ENCODE measurements around the gene GPHN.
"Not testable (repeated sequence)": the region's sequence is repeated elsewhere in the genome, so short reads cannot be mapped to it uniquely, and the experiment has no call there.

Gene GPHN

DNA sequence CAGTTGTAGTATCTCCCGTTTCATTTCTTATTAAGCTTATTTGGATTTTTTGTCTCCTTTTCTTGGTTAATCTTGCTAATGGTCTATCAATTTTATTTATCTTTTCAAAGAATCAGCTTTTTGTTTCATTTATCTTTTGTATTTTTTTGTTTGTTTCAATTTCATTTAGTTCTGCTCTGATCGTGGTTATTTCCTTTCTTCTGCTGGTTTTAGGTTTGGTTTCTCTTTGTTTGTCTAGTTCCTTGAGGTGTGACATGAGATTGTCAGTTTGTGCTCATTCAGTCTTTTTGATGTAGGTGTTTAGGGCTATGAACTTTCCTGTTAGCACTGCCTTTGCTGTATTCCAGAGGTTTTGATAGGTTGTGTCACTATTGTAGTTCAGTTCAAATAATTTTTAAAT lies 207.4 kb downstream of the GPHN start:
- H3K27ac ChIP-seq (ENCODE audit: insufficient read depth in 1 of 2, low read depth in 1 of 2, low read length in 2 of 2, poor library complexity in 1 of 2, severe bottlenecking in 2 of 2); H3K36me3 ChIP-seq (ENCODE audit: control insufficient read depth in 4 of 4, insufficient read depth in 4 of 4, low read length in 3 of 4); POLR2A ChIA-PET; H3K9me3 ChIP-seq (ENCODE audit: control extremely low read depth in 1 of 5, control insufficient read depth in 4 of 5, insufficient read depth in 2 of 5, low read depth in 1 of 5, low read length in 4 of 5); H3K27me3 ChIP-seq (replicated peaks in 2 of 5; ENCODE audit: control insufficient read depth in 4 of 5, insufficient read depth in 5 of 5, low read length in 4 of 5); CTCF ChIA-PET; H3K4me3 ChIP-seq (ENCODE audit: control insufficient read depth in 1 of 7, extremely low read depth in 1 of 7, insufficient read depth in 4 of 7, low read depth in 2 of 7, low read length in 6 of 7): not testable (repeated sequence)
- peak in 2 of 3 donors; percentile 20 to 44 for DNase-seq
- WGBS (ENCODE audit: insufficient coverage): no CpG with 5 or more reads among the region's 2 CpGs
- H3K4me1 ChIP-seq (ENCODE audit: control extremely low read depth in 1 of 4, control insufficient read depth in 4 of 4, insufficient read depth in 4 of 4, low read length in 3 of 4): peaks cover 0 to 34% (median 2%) of the 10 kb centered on the region in 4 experiments

DNA sequence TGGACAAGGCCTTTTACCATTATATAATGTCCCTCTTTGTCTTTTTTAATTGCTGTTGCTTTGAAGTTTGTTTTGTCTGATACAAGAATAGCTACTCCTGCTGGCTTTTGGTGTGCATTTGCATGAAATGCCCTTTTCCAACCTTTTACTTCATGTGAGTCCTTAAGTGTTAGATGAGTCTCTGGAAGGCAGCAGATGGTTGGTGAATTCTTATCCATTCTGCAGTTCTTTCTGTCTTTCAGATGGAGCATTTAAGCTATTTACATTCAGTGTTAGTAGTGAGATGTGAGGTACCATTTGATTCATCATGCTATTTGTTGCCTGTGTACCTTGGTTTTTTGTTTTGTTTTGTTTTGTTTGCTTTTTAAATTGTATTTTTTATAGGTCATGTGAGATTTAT lies 208.3 kb downstream of the GPHN start:
- Histone ChIP-seq H3K9me3 (ENCODE audit: control extremely low read depth in 1 of 5, control insufficient read depth in 4 of 5, insufficient read depth in 2 of 5, low read depth in 1 of 5, low read length in 4 of 5) (peaks cover 0 to 4% (median 2%) of the 10 kb centered on the region in 5 experiments), H3K27ac (ENCODE audit: insufficient read depth in 1 of 2, low read depth in 1 of 2, low read length in 2 of 2, poor library complexity in 1 of 2, severe bottlenecking in 2 of 2) (no peak overlapping the region), H3K4me1 (ENCODE audit: control extremely low read depth in 1 of 4, control insufficient read depth in 4 of 4, insufficient read depth in 4 of 4, low read length in 3 of 4) (peaks cover 0 to 34% (median 2%) of the 10 kb centered on the region in 4 experiments), H3K36me3 (ENCODE audit: control insufficient read depth in 4 of 4, insufficient read depth in 4 of 4, low read length in 3 of 4) (no peaks in the 10 kb centered on the region), H3K27me3 (replicated peaks in 2 of 5; ENCODE audit: control insufficient read depth in 4 of 5, insufficient read depth in 5 of 5, low read length in 4 of 5) (no peaks in the 10 kb centered on the region), H3K4me3 (ENCODE audit: control insufficient read depth in 1 of 7, extremely low read depth in 1 of 7, insufficient read depth in 4 of 7, low read depth in 2 of 7, low read length in 6 of 7) (no peak overlapping the region)
- CTCF ChIA-PET: interaction anchor here (1.5 kb wide), 1 partner anchor 18 kb away, joined by 3 read pairs; no protein-coding TSS in a partner anchor
- no peak for DNase-seq
- POLR2A ChIA-PET: no interaction called here

DNA sequence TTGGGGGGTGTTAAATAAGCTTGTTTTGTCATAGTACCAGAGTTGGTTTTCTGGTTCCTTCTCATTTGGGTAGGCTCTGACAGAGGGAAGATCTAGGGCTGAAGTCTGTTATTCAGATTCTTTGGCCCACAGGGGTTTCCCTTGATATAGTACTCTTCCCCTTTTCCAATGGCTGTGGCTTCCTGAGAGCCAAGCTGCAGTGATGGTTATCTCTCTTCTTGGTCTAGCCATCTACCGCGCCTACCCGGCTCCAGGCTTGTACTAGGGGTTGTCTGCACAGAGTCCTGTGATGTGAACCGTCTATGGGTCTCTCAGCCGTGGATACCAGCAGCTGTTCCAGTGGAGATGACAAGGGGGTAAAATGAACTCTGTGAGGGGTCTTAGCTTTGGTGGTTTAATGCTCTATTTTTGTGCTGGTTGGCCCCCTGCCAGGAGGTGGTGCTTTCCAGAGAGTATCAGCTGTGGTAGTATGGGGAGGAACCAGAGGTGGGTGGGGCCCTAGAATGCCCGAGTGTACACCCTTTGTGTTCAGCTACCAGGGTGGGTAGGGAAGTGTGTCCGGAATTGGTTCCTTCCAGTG lies 209.7 kb downstream of the GPHN start:
- H3K9me3 ChIP-seq (ENCODE audit: control extremely low read depth in 1 of 5, control insufficient read depth in 4 of 5, insufficient read depth in 2 of 5, low read depth in 1 of 5, low read length in 4 of 5): peaks cover 0 to 4% (median 1%) of the 10 kb centered on the region in 5 experiments
- CTCF ChIA-PET: interaction anchor here (1.4 kb wide), 1 partner anchor 31 kb away, joined by 4 read pairs; no protein-coding TSS in a partner anchor
- no peaks in the 10 kb centered on the region for H3K27me3 ChIP-seq (replicated peaks in 2 of 5; ENCODE audit: control insufficient read depth in 4 of 5, insufficient read depth in 5 of 5, low read length in 4 of 5)
- DNase-seq: peak; percentile 76 to 97 (median 94)
- peaks cover 0 to 34% (median 2%) of the 10 kb centered on the region in 4 experiments for H3K4me1 ChIP-seq (ENCODE audit: control extremely low read depth in 1 of 4, control insufficient read depth in 4 of 4, insufficient read depth in 4 of 4, low read length in 3 of 4)
- H3K4me3 ChIP-seq (ENCODE audit: control insufficient read depth in 1 of 7, extremely low read depth in 1 of 7, insufficient read depth in 4 of 7, low read depth in 2 of 7, low read length in 6 of 7): no peak overlapping the region
- POLR2A ChIA-PET: no interaction called here
- H3K36me3 ChIP-seq (ENCODE audit: control insufficient read depth in 4 of 4, insufficient read depth in 4 of 4, low read length in 3 of 4): no peaks in the 10 kb centered on the region
- H3K27ac ChIP-seq (ENCODE audit: insufficient read depth in 1 of 2, low read depth in 1 of 2, low read length in 2 of 2, poor library complexity in 1 of 2, severe bottlenecking in 2 of 2): no peak overlapping the region
- WGBS (ENCODE audit: insufficient coverage): 7% methylated on average over 3 of the region's 7 CpGs

DNA sequence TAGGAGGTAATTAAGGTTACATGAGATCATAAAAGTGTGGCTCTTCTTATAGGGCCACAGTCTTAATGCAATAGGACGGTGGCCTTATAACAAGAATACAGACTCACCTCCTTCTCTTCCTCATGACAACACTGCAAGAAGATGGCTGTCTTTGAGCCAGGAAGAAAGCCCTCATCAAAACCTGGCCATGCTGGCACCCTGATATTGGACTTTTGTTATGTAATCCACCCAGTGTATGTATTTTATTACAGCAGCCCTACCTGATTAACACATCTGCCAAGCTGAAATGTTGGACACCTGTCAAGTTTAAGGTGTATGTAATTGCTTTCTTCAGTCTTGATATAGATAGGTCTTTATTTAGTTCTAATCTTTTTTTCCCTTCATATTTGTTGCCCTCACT lies 217.0 kb downstream of the GPHN start:
- H3K27me3 ChIP-seq (replicated peaks in 2 of 5; ENCODE audit: control insufficient read depth in 4 of 5, insufficient read depth in 5 of 5, low read length in 4 of 5): no peaks in the 10 kb centered on the region
- ChIA-PET CTCF (no interaction called here), POLR2A (no interaction called here)
- no peak overlapping the region for H3K4me3 ChIP-seq (ENCODE audit: control insufficient read depth in 1 of 7, extremely low read depth in 1 of 7, insufficient read depth in 4 of 7, low read depth in 2 of 7, low read length in 6 of 7)
- peaks cover 0 to 21% (median 5%) of the 10 kb centered on the region in 5 experiments for H3K9me3 ChIP-seq (ENCODE audit: control extremely low read depth in 1 of 5, control insufficient read depth in 4 of 5, insufficient read depth in 2 of 5, low read depth in 1 of 5, low read length in 4 of 5)
- no peak for DNase-seq
- 100% methylated on average over 1 of the region's 1 CpG for WGBS (ENCODE audit: insufficient coverage)
- no peak overlapping the region for H3K27ac ChIP-seq (ENCODE audit: insufficient read depth in 1 of 2, low read depth in 1 of 2, low read length in 2 of 2, poor library complexity in 1 of 2, severe bottlenecking in 2 of 2)
- H3K4me1 ChIP-seq (ENCODE audit: control extremely low read depth in 1 of 4, control insufficient read depth in 4 of 4, insufficient read depth in 4 of 4, low read length in 3 of 4): no peaks in the 10 kb centered on the region
- peaks cover 0 to 2% (median 0%) of the 10 kb centered on the region in 4 experiments for H3K36me3 ChIP-seq (ENCODE audit: control insufficient read depth in 4 of 4, insufficient read depth in 4 of 4, low read length in 3 of 4)

GRCh38 chr14:66731298-66731697 lies 223.4 kb downstream of the GPHN start:
- CTCF ChIA-PET; H3K4me1 ChIP-seq (ENCODE audit: control extremely low read depth in 1 of 4, control insufficient read depth in 4 of 4, insufficient read depth in 4 of 4, low read length in 3 of 4); POLR2A ChIA-PET; H3K27me3 ChIP-seq (replicated peaks in 2 of 5; ENCODE audit: control insufficient read depth in 4 of 5, insufficient read depth in 5 of 5, low read length in 4 of 5); H3K4me3 ChIP-seq (ENCODE audit: control insufficient read depth in 1 of 7, extremely low read depth in 1 of 7, insufficient read depth in 4 of 7, low read depth in 2 of 7, low read length in 6 of 7); H3K27ac ChIP-seq (ENCODE audit: insufficient read depth in 1 of 2, low read depth in 1 of 2, low read length in 2 of 2, poor library complexity in 1 of 2, severe bottlenecking in 2 of 2); DNase-seq; H3K36me3 ChIP-seq (ENCODE audit: control insufficient read depth in 4 of 4, insufficient read depth in 4 of 4, low read length in 3 of 4): not testable (repeated sequence)
- H3K9me3 ChIP-seq (ENCODE audit: control extremely low read depth in 1 of 5, control insufficient read depth in 4 of 5, insufficient read depth in 2 of 5, low read depth in 1 of 5, low read length in 4 of 5): peaks cover 0 to 31% (median 11%) of the 10 kb centered on the region in 5 experiments
- WGBS (ENCODE audit: insufficient coverage): 100% methylated on average over 1 of the region's 1 CpG

GRCh38 chr14:66735853-66736252 lies 227.9 kb downstream of the GPHN start:
- Histone ChIP-seq H3K27ac (ENCODE audit: insufficient read depth in 1 of 2, low read depth in 1 of 2, low read length in 2 of 2, poor library complexity in 1 of 2, severe bottlenecking in 2 of 2) (no peak overlapping the region), H3K36me3 (ENCODE audit: control insufficient read depth in 4 of 4, insufficient read depth in 4 of 4, low read length in 3 of 4) (peaks cover 0 to under 1% (median 0%) of the 10 kb centered on the region in 4 experiments), H3K27me3 (replicated peaks in 2 of 5; ENCODE audit: control insufficient read depth in 4 of 5, insufficient read depth in 5 of 5, low read length in 4 of 5) (no peaks in the 10 kb centered on the region), H3K4me1 (ENCODE audit: control extremely low read depth in 1 of 4, control insufficient read depth in 4 of 4, insufficient read depth in 4 of 4, low read length in 3 of 4) (no peaks in the 10 kb centered on the region), H3K9me3 (ENCODE audit: control extremely low read depth in 1 of 5, control insufficient read depth in 4 of 5, insufficient read depth in 2 of 5, low read depth in 1 of 5, low read length in 4 of 5) (peaks cover 0 to 15% (median 7%) of the 10 kb centered on the region in 5 experiments), H3K4me3 (ENCODE audit: control insufficient read depth in 1 of 7, extremely low read depth in 1 of 7, insufficient read depth in 4 of 7, low read depth in 2 of 7, low read length in 6 of 7) (no peak overlapping the region)
- ChIA-PET CTCF (interaction anchor here (0.7 to 1.1 kb wide), 2 partner anchors 12 to 112 kb away, joined by 3 read pairs; no protein-coding TSS in a partner anchor), POLR2A (no interaction called here)
- no peak for DNase-seq

- CTCF ChIA-PET: interaction anchor here (1.3 kb wide), 1 partner anchor 116 kb away, joined by 4 read pairs; no protein-coding TSS in a partner anchor
- POLR2A ChIA-PET: no interaction called here
- Histone ChIP-seq H3K27ac (ENCODE audit: insufficient read depth in 1 of 2, low read depth in 1 of 2, low read length in 2 of 2, poor library complexity in 1 of 2, severe bottlenecking in 2 of 2) (no peak overlapping the region), H3K36me3 (ENCODE audit: control insufficient read depth in 4 of 4, insufficient read depth in 4 of 4, low read length in 3 of 4) (peaks cover 0 to 2% (median 0%) of the 10 kb centered on the region in 4 experiments), H3K9me3 (ENCODE audit: control extremely low read depth in 1 of 5, control insufficient read depth in 4 of 5, insufficient read depth in 2 of 5, low read depth in 1 of 5, low read length in 4 of 5) (peaks cover 0 to 7% (median 0%) of the 10 kb centered on the region in 5 experiments), H3K4me1 (ENCODE audit: control extremely low read depth in 1 of 4, control insufficient read depth in 4 of 4, insufficient read depth in 4 of 4, low read length in 3 of 4) (no peaks in the 10 kb centered on the region), H3K27me3 (replicated peaks in 2 of 5; ENCODE audit: control insufficient read depth in 4 of 5, insufficient read depth in 5 of 5, low read length in 4 of 5) (no peaks in the 10 kb centered on the region), H3K4me3 (ENCODE audit: control insufficient read depth in 1 of 7, extremely low read depth in 1 of 7, insufficient read depth in 4 of 7, low read depth in 2 of 7, low read length in 6 of 7) (no peak overlapping the region)
- no peak for DNase-seq
Observed at GRCh38 chr14:66739826-66740225, 231.9 kb downstream of the GPHN start.
